WI38 (cell line): ENCODE results near the gene ZBTB8B.
"Not testable (repeated sequence)": the region's sequence is repeated elsewhere in the genome, so short reads cannot be mapped to it uniquely, and the experiment has no call there.

Experiments
- H3K4me3 ChIP-seq: 2 replicates; pipeline ENCODE4 v1.5.1; 2011; ENCODE audit warnings: low read depth, mild to moderate bottlenecking, control low read depth, low read length
- TF ChIP-seq, protein P1 (sequence below): IDR thresholded peaks from 2 replicates; pipeline ENCODE4 v1.5.1; 2012; ENCODE audit warnings: low read depth, mild to moderate bottlenecking, control low read depth, low read length

The ZBTB8B gene

DNA sequence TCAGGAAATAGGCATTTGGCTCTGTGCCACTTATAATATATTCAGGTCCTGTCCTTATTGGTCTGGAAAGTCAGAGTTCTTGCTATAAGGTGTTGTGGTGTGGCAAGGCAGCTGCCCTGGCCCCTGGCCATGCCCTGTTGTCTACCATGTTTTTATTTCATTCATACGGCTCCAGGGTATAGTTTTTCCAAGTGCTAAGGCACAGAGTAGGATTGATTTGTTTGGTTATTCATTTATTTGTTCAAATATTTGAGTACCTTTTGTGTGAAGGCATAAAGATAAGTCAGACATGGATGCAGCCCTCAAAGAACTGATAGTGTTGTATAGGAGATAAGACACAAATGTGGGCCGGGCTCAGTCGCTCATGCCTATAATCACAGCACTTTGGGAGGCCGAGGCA is 10.1 kb downstream of the ZBTB8B start:
- TF ChIP-seq, protein P1, sequence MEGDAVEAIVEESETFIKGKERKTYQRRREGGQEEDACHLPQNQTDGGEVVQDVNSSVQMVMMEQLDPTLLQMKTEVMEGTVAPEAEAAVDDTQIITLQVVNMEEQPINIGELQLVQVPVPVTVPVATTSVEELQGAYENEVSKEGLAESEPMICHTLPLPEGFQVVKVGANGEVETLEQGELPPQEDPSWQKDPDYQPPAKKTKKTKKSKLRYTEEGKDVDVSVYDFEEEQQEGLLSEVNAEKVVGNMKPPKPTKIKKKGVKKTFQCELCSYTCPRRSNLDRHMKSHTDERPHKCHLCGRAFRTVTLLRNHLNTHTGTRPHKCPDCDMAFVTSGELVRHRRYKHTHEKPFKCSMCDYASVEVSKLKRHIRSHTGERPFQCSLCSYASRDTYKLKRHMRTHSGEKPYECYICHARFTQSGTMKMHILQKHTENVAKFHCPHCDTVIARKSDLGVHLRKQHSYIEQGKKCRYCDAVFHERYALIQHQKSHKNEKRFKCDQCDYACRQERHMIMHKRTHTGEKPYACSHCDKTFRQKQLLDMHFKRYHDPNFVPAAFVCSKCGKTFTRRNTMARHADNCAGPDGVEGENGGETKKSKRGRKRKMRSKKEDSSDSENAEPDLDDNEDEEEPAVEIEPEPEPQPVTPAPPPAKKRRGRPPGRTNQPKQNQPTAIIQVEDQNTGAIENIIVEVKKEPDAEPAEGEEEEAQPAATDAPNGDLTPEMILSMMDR: no peak
- no peak overlapping the region for H3K4me3 ChIP-seq

DNA sequence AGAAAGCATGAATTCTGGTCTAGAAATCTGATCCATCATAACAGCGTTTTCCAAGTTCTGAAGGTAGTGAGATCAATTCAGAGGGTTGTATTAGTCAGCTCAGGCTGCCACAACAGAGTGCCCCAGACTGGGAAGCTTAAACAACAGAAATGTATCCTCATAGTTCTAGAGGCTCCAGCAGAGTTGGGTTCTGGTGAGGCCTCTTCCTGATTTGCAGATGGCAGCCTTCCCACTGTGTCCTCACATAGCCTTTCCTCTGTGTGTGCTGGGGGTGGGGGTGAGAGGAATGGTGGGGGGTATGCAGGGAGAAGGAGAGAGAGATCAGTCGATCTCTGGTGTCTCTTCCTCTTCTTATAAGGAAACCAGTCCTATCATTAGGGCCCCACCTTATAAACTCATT is 15.1 kb downstream of the ZBTB8B start:
- TF ChIP-seq, protein P1: no peak

DNA sequence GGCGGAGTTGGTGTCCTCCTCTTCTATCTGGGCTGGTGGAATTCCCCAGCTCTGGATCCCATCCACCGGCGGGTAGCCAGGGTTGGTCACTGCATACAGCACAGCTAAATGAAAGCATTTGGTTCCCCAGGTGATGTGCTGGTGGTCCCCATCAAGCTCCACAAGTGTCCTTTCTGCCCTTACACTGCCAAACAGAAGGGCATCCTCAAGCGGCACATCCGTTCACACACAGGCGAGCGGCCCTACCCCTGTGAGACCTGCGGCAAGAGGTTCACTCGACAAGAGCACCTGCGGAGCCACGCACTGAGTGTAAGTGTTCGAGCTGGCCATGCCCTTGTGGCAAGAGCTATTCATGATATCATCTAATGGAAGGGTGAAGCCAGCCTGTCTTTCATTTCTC is 15.9 kb downstream of the ZBTB8B start:
- TF ChIP-seq, protein P1: no peak
- no peak overlapping the region for H3K4me3 ChIP-seq

More for the DNA sequence above, 15.1 kb downstream of the ZBTB8B start:
- H3K4me3 ChIP-seq: no peak overlapping the region

DNA sequence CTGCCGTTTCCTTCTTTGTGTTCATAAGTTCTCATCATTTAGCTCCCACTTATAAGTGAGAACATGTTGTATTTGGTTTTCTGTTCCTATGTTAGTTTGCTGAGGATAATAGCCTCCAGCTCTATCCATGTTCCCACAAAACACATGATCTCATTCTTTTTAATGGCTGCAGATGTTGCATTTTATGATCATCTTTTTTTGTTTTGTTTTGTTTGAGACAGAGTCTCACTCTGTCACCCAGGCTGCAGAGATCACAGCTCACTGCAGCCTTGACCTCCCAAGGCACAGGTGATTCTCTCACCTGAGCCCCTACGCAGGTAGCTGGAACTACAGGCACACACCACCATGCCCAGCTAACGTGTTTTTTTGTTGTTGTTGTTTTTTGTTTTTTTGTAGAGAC is 16.9 kb downstream of the ZBTB8B start:
- H3K4me3 ChIP-seq: not testable (repeated sequence)

DNA sequence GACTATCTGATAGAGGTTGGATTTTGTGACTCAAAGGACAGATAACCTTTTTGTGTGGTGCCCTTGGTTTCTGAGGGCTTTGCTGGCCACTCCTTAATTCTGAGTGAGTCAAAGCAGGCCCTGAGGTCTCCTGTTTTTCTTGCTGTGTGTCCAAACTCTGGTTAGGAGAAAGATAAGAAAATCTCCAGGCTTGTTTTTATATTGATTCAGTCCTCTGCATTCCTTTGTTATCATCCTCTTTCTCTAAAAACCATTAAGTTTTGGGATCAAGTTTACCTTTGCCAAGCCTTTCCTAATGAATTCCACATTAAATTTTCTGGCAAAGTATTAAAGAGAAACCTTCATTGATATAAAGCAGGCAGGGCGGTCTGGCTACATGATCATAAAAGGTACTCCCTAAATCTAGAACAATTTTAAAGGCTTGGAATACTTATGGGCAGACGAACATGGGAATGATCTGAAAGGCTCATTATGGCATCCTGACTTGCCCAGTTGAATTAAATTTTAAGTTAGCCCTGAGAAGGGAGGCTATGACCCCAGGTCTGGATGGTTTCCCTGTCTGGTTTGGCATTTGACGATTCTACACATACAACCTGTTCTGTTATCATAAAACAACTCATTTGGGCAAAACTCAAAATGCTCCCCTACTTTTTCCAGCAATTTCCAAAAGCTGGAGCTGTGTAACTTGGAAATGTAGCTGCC is 20.8 kb downstream of the ZBTB8B start:
- TF ChIP-seq, protein P1: no peak
- no peak overlapping the region for H3K4me3 ChIP-seq

DNA sequence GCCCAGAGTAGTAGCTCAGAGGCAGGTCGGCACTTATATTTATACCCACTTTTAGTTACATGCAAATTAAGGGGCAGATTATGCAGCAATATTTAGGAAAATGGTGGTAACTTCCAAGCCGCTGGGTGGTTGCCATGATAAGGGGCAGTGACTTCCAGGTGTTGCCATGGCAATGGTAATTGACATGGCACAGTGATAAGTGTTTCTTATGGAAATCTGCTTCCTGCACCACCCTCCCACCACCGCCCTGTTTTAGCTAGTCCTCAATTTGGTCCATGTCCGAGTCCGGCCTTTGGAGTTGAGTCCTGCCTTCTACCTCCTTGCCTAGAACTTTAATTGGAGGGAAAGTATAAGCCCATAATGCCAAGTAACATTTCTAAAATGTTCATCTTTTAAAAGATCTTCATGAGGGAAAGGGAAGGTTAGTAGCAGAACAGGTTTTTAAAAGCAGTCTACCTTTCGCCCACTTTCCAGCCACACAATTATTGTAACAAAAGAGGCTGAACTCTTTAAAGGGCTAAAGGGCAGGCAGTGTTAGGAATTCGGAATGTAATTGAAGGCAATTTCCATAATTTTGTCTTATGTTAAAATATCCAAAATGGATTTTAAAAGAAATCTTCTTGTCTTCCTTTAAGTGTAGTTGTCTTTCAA is 21.7 kb downstream of the ZBTB8B start:
- H3K4me3 ChIP-seq: no peak overlapping the region
- TF ChIP-seq, protein P1: no peak

DNA sequence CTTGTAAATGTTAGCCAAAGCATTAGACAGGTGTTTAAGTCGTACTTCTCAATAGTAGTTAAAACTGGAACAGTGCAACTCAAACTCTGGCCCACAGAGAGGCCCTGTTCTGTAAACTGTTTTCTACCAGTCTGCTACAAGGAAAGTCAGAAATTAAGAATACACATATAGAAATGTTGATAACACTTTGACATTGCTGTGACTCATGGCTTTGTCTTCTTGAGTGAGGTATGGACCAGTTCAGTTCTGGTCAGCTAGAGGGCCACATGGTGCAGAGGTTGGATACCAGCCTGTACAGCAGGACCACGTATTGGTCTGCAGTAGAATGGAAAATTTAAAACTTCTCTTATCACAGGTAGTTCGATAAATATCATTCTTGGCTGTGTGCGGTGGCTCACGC is 22.3 kb downstream of the ZBTB8B start:
- TF ChIP-seq, protein P1: no peak
- no peak overlapping the region for H3K4me3 ChIP-seq
